ENCODE measurements around the gene TEKT4.
"Not testable (repeated sequence)": the region's sequence is repeated elsewhere in the genome, so short reads cannot be mapped to it uniquely, and the experiment has no call there.

The TEKT4 gene

GRCh38 chr2:94876523-94876863 lies 5.3 kb downstream of the TEKT4 start:
- no peak for DNase-seq

GRCh38 chr2:94877129-94877528 lies 5.9 kb downstream of the TEKT4 start:
- no peak for DNase-seq

GRCh38 chr2:94878575-94878974 lies 7.3 kb downstream of the TEKT4 start:
- DNase-seq: not testable (repeated sequence)

- DNase-seq: no peak
Observed at GRCh38 chr2:94879314-94879981, 8.2 kb downstream of the TEKT4 start.

- DNase-seq: no peak
Observed at GRCh38 chr2:94879982-94880377, 8.8 kb downstream of the TEKT4 start.

- no peak for DNase-seq
Observed at GRCh38 chr2:94880507-94880906, 9.3 kb downstream of the TEKT4 start.

GRCh38 chr2:94881070-94881469 lies 9.8 kb downstream of the TEKT4 start:
- no peak for DNase-seq

GRCh38 chr2:94890234-94890633 lies 19.0 kb downstream of the TEKT4 start:
- no peak for DNase-seq

- DNase-seq: not testable (repeated sequence)
Observed at GRCh38 chr2:94895273-94895672, 24.0 kb downstream of the TEKT4 start.

- DNase-seq: not testable (repeated sequence)
Observed at GRCh38 chr2:94906976-94907375, 35.7 kb downstream of the TEKT4 start.

GRCh38 chr2:94923196-94923595 lies 52.0 kb downstream of the TEKT4 start:
- no peak for DNase-seq

- DNase-seq: not testable (repeated sequence)
Observed at GRCh38 chr2:94924999-94925398, 53.8 kb downstream of the TEKT4 start.
